Measurements from ENCODE around the gene C20orf202. TPM values are rescaled to one million over a fixed set of nuclear protein-coding genes. Genes with fewer than 3 reads are reported as not detected.

Gene C20orf202
- total and polyA plus RNA-seq, 9 of the 15 experiments (the other 6 are each of a cell fraction or from before 2014, with no cell fraction given) = 0.03 to 0.24 (median 0.15) TPM; not detected in 4

DNA sequence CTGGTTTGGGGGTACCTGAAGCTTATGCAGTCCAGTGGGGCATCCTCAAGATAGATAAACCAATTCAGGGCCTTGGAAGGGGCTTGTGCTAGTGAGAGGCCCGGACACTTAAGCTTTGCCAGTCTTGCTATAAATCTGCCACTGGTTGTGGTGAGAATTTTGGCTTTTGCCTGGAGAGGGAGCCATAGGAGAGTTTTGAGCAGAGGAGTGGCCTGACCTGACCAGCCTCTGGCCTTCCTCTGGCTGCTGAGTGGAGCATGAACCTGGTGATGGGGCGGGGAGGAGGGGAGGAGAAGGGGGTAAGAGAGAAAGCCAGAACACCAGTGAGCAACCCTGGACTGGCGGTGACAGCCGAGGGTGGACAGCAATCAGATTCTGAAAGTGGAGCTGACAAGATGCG, 25.6 kb upstream of the C20orf202 start (continued):
- TF ChIP-seq, protein P1, sequence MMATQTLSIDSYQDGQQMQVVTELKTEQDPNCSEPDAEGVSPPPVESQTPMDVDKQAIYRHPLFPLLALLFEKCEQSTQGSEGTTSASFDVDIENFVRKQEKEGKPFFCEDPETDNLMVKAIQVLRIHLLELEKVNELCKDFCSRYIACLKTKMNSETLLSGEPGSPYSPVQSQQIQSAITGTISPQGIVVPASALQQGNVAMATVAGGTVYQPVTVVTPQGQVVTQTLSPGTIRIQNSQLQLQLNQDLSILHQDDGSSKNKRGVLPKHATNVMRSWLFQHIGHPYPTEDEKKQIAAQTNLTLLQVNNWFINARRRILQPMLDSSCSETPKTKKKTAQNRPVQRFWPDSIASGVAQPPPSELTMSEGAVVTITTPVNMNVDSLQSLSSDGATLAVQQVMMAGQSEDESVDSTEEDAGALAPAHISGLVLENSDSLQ (IDR thresholded peaks at IDR 0.05) = peak; percentile 53
- TF ChIP-seq, protein P2, sequence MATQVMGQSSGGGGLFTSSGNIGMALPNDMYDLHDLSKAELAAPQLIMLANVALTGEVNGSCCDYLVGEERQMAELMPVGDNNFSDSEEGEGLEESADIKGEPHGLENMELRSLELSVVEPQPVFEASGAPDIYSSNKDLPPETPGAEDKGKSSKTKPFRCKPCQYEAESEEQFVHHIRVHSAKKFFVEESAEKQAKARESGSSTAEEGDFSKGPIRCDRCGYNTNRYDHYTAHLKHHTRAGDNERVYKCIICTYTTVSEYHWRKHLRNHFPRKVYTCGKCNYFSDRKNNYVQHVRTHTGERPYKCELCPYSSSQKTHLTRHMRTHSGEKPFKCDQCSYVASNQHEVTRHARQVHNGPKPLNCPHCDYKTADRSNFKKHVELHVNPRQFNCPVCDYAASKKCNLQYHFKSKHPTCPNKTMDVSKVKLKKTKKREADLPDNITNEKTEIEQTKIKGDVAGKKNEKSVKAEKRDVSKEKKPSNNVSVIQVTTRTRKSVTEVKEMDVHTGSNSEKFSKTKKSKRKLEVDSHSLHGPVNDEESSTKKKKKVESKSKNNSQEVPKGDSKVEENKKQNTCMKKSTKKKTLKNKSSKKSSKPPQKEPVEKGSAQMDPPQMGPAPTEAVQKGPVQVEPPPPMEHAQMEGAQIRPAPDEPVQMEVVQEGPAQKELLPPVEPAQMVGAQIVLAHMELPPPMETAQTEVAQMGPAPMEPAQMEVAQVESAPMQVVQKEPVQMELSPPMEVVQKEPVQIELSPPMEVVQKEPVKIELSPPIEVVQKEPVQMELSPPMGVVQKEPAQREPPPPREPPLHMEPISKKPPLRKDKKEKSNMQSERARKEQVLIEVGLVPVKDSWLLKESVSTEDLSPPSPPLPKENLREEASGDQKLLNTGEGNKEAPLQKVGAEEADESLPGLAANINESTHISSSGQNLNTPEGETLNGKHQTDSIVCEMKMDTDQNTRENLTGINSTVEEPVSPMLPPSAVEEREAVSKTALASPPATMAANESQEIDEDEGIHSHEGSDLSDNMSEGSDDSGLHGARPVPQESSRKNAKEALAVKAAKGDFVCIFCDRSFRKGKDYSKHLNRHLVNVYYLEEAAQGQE (IDR thresholded peaks at IDR 0.05; ENCODE audit: borderline replicate concordance) = peak; percentile 58; the same call in 1 of the 2 replicates
- TF ChIP-seq, protein P2 (CRISPR knock-in tag; IDR thresholded peaks at IDR 0.05; ENCODE audit: low read depth) = no peak
- TF ChIP-seq, protein P3, sequence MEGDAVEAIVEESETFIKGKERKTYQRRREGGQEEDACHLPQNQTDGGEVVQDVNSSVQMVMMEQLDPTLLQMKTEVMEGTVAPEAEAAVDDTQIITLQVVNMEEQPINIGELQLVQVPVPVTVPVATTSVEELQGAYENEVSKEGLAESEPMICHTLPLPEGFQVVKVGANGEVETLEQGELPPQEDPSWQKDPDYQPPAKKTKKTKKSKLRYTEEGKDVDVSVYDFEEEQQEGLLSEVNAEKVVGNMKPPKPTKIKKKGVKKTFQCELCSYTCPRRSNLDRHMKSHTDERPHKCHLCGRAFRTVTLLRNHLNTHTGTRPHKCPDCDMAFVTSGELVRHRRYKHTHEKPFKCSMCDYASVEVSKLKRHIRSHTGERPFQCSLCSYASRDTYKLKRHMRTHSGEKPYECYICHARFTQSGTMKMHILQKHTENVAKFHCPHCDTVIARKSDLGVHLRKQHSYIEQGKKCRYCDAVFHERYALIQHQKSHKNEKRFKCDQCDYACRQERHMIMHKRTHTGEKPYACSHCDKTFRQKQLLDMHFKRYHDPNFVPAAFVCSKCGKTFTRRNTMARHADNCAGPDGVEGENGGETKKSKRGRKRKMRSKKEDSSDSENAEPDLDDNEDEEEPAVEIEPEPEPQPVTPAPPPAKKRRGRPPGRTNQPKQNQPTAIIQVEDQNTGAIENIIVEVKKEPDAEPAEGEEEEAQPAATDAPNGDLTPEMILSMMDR (IDR thresholded peaks at IDR 0.05 in 2 of 3, conservative IDR thresholded peaks at IDR 0.05 in 1 of 3; ENCODE audit: insufficient read depth in 2 of 3, low read depth in 1 of 3, low read length in 3 of 3) = peak; percentile 42 to 61 (median 54); a peak in 5 of 6 replicates
- TF ChIP-seq ZNF696 (CRISPR knock-in tag; conservative IDR thresholded peaks at IDR 0.05) (no peak), FOXJ3 (CRISPR knock-in tag; IDR thresholded peaks at IDR 0.05) (no peak), RBBP5 (IDR thresholded peaks at IDR 0.05; ENCODE audit: borderline replicate concordance, insufficient read depth, low read length, poor library complexity, severe bottlenecking) (no peak), SP2 (IDR thresholded peaks at IDR 0.05; ENCODE audit: extremely low read depth, low read depth, low read length, poor library complexity, severe bottlenecking) (no peak), KLF1 (tag; IDR thresholded peaks at IDR 0.05) (no peak), ETV1 (tag; conservative IDR thresholded peaks at IDR 0.05; ENCODE audit: low read depth) (no peak), RAD21 (CRISPR knock-in tag; conservative IDR thresholded peaks at IDR 0.05 in 1 of 2, IDR thresholded peaks at IDR 0.05 in 1 of 2) (peak in 1 of 2 experiments; percentile 60; a peak in 2 of 4 replicates)
- TF ChIP-seq, protein P4, sequence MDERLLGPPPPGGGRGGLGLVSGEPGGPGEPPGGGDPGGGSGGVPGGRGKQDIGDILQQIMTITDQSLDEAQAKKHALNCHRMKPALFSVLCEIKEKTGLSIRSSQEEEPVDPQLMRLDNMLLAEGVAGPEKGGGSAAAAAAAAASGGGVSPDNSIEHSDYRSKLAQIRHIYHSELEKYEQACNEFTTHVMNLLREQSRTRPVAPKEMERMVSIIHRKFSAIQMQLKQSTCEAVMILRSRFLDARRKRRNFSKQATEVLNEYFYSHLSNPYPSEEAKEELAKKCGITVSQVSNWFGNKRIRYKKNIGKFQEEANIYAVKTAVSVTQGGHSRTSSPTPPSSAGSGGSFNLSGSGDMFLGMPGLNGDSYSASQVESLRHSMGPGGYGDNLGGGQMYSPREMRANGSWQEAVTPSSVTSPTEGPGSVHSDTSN (CRISPR knock-in tag; IDR thresholded peaks at IDR 0.05; ENCODE audit: low read depth) = no peak
- TF ChIP-seq, protein P4 (tag; conservative IDR thresholded peaks at IDR 0.05; ENCODE audit: low read depth) = peak; percentile 78
